ENCODE data around the gene DMBX1.

GRCh38 chr1:46520063-46520911 lies 30.7 kb downstream of the DMBX1 start:
- TF ChIP-seq POLR2A (IDR thresholded peaks at IDR 0.05; ENCODE audit: low read depth, low read length) (no peak), SMC3 (IDR thresholded peaks at IDR 0.05; ENCODE audit: low read depth, low read length) (no peak), CTCF (conservative IDR thresholded peaks at IDR 0.05; ENCODE audit: low read depth, low read length) (no peak), CEBPB (IDR thresholded peaks at IDR 0.05; ENCODE audit: low read depth, low read length) (no peak), RAD21 (IDR thresholded peaks at IDR 0.05; ENCODE audit: low read length) (no peak), USF2 (IDR thresholded peaks at IDR 0.05; ENCODE audit: low read depth, low read length) (no peak), MAZ (IDR thresholded peaks at IDR 0.05; ENCODE audit: borderline replicate concordance, low read depth, low read length) (peak; percentile 75), BHLHE40 (IDR thresholded peaks at IDR 0.05; ENCODE audit: low read depth, low read length) (peak; percentile 63)
